DMS153 treated with DMSO at 0.1 percent for 48 hours (cell line): Measurements from ENCODE around the gene TTC3.
"Not testable (repeated sequence)": the region's sequence is repeated elsewhere in the genome, so short reads cannot be mapped to it uniquely, and the experiment has no call there.

Experiments
- DNase-seq: peaks from one replicate; lab custom pipeline; 2025; ENCODE audit not compliant: unreplicated experiment; lab: John Stamatoyannopoulos, UW

The TTC3 gene

GRCh38 chr21:37093977-37094376 is 20.9 kb downstream of the TTC3 start:
- DNase-seq = no peak

DNA sequence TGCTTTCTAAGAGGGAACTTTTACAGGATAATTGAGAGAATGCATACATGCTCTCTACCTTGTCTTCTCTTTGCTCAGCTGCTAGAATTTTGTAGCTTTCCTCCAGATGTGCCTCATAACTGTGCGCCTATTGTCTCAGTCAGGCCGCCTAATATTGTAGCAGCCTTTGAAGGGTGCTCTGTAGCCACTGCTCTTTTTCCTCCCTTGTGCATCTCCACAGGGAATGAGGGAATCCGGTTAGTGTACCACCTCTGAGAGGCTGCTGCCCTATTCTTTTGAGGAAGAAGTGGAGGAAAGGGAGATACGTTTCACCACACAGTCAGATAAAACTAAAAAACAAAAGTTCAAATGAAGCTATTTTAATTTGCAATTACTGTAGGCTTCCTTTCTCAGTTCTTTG is 22.8 kb downstream of the TTC3 start:
- no peak for DNase-seq

GRCh38 chr21:37098751-37099150 is 25.7 kb downstream of the TTC3 start:
- DNase-seq = no peak

DNA sequence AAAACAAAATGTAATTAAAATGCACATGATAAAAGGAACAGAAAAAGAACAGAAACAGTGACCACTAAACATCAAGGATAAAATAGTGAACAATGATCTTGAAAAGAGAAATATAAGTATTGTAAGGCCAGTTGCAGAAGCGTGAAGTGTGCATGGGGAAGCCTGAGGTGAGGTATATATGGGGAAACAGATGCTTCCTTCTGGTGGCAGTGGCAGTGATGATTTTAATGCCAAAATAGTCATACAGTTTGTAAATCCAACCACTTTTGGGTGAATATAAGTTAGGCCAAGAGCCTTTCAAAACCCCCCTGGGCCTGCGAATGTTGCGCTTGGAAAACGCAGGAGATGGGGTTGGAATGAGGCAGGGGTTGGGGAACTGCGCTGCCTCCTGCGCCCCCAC is 27.3 kb downstream of the TTC3 start:
- no peak for DNase-seq

DNA sequence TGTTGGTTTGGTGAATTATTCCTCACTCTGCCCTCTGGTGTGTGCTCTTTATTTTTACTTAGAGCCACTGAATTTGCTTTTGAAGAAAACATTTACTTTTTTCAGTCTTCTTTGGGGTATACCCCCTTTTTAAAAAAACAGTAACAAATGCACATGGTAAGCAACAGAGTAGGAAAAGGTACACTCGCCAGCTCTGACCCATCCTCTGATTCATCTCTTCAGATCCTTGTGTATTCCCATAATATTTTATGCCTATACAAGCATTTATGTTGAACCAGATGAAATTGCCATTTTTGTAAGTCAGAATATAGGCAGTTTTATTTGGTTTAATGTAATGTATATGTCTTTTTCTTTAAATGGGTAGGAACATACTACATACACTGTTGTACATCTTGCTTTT is 28.3 kb downstream of the TTC3 start:
- DNase-seq = no peak

GRCh38 chr21:37102746-37103145 is 29.7 kb downstream of the TTC3 start:
- not testable (repeated sequence) for DNase-seq

GRCh38 chr21:37106998-37107397 is 33.9 kb downstream of the TTC3 start:
- DNase-seq = no peak

DNA sequence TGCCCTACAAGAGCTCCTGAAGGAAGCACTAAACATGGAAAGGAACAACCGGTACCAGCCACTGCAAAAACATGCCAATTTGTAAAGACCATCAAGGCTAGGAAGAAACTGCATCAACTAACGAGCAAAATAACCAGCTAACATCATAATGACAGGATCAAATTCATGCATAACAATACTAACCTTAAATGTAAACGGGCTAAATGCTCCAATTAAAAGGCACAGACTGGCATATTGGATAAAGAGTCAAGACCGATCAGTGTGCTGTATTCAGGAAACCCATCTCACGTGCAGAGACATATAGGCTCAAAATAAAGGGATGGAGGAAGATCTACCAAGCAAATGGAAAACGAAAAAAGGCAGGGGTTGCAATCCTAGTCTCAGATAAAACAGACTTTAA is 38.0 kb downstream of the TTC3 start:
- not testable (repeated sequence) for DNase-seq

DNA sequence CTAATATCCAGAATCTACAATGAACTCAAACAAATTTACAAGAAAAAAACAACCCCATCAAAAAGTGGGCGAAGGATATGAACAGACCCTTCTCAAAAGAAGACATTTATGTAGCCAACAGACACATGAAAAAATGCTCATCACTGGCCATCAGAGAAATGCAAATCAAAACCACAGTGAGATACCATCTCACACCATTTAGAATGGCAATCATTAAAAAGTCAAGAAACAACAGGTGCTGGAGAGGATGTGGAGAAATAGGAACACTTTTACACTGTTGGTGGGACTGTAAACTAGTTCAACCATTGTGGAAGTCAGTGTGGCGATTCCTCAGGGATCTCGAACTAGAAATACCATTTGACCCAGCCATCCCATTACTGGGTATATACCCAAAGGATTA is 41.2 kb downstream of the TTC3 start:
- DNase-seq = not testable (repeated sequence)

DNA sequence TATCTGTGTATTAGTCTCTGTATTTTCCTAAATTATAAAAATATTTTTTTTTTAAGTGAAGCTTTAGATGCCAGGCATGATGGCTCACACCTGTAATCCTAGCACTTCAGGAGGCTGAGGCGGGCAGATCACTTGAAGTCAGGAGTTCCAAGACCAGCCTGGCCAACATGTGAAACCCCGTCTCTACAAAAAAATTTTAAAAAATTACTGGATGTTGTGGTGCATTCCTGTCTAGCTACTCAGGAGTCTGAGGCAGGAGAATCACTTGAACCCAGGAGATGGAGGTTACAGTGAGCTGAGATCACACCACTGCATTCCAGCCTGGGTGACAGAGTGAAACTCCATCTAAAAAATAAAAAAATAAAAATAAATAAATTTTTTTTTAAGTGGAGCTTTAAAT is 43.4 kb downstream of the TTC3 start:
- DNase-seq = not testable (repeated sequence)

DNA sequence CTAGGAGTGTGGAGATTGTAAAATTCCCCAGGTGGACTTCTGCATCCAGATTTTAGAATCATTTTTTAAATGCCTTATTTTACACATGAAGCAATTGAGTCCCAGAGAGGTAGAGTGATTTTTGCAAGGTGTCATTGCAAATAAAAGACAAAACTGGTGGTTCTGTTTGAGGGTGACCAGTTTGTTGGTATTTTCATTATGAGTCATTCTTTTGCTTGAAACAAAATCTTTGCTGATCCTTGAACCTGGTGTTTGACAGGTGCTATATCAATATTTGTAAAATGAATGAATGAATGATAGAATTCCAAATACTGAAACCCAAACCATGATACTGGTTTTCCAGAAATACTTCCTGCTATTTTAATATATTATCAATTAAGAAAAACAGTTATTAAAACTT is 44.1 kb downstream of the TTC3 start:
- no peak for DNase-seq

GRCh38 chr21:37118187-37118826 is 45.3 kb downstream of the TTC3 start:
- DNase-seq = no peak

DNA sequence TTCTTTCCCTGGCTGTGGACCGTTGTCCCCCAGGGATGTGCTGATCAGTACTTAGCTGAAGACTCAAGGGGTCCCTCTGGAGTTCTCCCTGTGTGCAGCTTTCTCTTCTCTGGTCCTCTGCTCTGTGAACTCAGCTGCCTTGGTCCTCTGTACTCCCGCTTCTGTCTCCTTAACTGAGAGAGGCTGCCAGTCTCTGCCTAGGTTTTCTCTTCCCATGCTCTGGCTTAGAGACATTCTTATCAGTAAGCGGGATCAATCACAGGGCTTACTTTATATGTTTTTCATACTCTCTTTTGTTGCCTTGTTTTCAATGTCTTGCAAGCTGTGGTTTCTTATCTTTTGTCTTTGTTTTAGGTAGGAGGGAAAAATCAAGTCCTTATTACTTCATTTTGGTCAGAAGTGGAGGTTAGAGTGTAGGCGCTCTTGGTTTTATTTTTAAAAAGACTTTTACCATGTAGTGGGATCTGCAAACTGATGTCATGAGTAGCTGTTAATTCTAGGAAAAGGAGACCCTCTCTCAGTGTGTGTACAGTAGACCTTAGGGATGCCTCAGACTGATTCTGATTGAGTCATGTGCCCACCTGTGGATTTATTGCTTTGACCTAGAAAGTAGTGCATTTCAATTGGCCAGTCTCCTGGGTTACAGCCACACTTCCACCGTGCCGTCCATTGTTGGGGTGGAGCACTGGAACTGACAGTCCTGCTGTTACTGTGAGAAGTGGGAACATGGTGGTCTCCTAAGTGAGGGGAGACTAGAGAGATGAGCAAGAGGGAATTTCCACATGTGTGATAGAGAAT is 46.6 kb downstream of the TTC3 start:
- no peak for DNase-seq

GRCh38 chr21:37128076-37128475 is 55.0 kb downstream of the TTC3 start:
- no peak for DNase-seq

DNA sequence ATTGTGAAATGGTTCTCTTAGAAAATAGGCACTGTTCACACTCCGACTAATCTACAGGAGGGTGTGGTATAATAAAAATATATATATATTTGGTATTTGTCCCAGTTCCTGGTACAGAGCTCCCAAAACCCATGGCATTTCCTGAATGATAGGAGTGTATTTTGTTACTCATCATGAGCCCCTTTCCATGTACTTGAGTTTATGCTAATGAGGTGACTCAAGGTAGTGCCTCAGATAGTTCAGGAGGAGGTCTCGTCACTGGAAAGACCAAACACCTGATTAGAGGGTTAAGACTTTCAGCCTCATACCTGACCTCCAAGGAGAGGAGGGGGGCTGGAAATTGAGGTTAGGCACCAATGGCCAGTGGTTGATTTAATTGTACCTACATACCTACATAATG is 57.9 kb downstream of the TTC3 start:
- DNase-seq = no peak

- DNase-seq = no peak
Observed at GRCh38 chr21:37136261-37136660, 63.2 kb downstream of the TTC3 start.

- no peak for DNase-seq
Observed at GRCh38 chr21:37136744-37137143, 63.7 kb downstream of the TTC3 start.

- DNase-seq = no peak
Observed at GRCh38 chr21:37139154-37139553, 66.1 kb downstream of the TTC3 start.

- DNase-seq = no peak
Observed at GRCh38 chr21:37139902-37140301, 66.8 kb downstream of the TTC3 start.

DNA sequence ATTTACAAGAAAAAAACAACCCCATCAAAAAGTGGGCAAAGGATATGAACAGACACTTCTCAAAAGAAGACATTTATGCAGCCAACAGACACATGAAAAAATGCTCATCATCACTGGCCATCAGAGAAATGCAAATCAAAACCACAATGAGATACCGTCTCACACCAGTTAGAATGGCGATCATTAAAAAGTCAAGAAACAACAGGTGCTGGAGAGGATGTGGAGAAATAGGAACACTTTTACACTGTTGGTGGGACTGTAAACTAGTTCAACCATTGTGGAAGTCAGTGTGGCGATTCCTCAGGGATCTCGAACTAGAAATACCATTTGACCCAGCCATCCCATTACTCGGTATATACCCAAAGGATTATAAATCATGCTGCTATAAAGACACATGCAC is 70.3 kb downstream of the TTC3 start:
- DNase-seq = not testable (repeated sequence)

DNA sequence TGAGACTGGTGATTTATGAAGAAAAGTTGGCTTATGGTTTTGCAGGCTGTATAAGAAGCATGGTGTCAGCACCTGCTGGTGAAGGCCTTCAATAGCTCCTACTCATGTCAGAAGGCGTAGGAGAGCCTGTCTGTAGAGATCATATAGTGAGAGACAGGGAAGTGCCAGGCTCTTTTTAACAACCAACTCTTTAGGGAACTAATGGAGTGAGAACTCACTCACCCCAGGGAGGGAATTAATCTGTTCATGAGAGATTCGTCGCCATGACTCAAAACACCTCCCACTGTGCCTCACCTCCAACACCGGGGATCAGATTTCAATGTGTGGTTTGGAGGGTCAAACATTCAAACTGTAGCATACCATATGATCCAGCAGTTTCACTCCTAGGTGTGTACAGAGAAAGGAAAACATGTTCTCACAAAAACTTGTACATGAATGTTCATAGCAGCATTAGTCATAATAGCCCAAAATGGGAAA is 72.6 kb downstream of the TTC3 start:
- no peak for DNase-seq
